ENCODE measurements around the gene DHX35.

The DHX35 gene

GRCh38 chr20:39057143-39057542, 95.0 kb downstream of the DHX35 start:
- no peaks in the 10 kb centered on the region for H4K20me1 ChIP-seq
- no peak overlapping the region for H3K4me2 ChIP-seq
- H3K36me3 ChIP-seq, result no peaks in the 10 kb centered on the region
- no peak for TF ChIP-seq Cebpa-rat (IDR thresholded peaks at IDR 0.05)
- H3K4me1 ChIP-seq, result no peaks in the 10 kb centered on the region
- no peaks in the 10 kb centered on the region for H3K9me3 ChIP-seq (replicated peaks in 1 of 11)
- no peaks in the 10 kb centered on the region for H3K27me3 ChIP-seq
- H3K9ac ChIP-seq, result no peak overlapping the region
- H3K4me3 ChIP-seq, result no peak overlapping the region
- no peak overlapping the region for H3K27ac ChIP-seq

DNA sequence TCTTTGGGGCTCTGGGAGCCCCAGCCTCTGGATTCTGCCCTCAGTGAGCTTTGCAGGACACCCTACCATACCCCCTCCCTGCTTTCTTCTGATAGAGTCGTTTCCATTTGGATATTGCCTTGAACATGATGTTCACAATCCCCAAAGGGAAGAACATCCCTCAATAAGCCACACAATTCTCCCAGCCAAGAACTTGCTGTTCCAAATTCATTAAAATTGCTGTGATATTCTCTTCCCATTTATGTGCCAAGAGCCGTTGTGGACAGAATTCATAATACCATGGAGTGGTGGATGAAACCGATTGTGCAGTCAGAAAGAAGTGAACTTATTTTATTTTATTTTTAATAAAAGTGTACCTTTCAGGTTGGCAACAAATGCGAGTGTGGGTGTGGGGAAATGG, 95.8 kb downstream of the DHX35 start:
- H3K4me3 ChIP-seq, result no peak overlapping the region
- H3K4me1 ChIP-seq, result no peaks in the 10 kb centered on the region
- H4K20me1 ChIP-seq, result no peaks in the 10 kb centered on the region
- H3K9me3 ChIP-seq (replicated peaks in 1 of 11), result no peaks in the 10 kb centered on the region
- no peak overlapping the region for H3K4me2 ChIP-seq
- no peaks in the 10 kb centered on the region for H3K27me3 ChIP-seq
- no peak overlapping the region for H3K9ac ChIP-seq
- no peaks in the 10 kb centered on the region for H3K36me3 ChIP-seq
- TF ChIP-seq Cebpa-rat (IDR thresholded peaks at IDR 0.05), result no peak
- H3K27ac ChIP-seq, result no peak overlapping the region

- Histone ChIP-seq H3K9me3 (replicated peaks in 1 of 11) (no peaks in the 10 kb centered on the region), H3K4me1 (no peaks in the 10 kb centered on the region), H3K4me3 (no peak overlapping the region), H3K27ac (no peak overlapping the region), H3K9ac (no peak overlapping the region), H3K36me3 (no peaks in the 10 kb centered on the region), H4K20me1 (no peaks in the 10 kb centered on the region), H3K27me3 (no peaks in the 10 kb centered on the region), H3K4me2 (no peak overlapping the region)
- TF ChIP-seq Cebpa-rat (IDR thresholded peaks at IDR 0.05), result no peak
Observed at GRCh38 chr20:39059036-39059435, 96.9 kb downstream of the DHX35 start.

GRCh38 chr20:39066471-39067242, 104.5 kb downstream of the DHX35 start:
- no peaks in the 10 kb centered on the region for H3K4me1 ChIP-seq
- H3K4me2 ChIP-seq, result no peak overlapping the region
- no peak overlapping the region for H3K9ac ChIP-seq
- peaks cover 0 to 14% (median 0%) of the 10 kb centered on the region in 11 experiments; a peak in 8 of 22 replicates for H3K9me3 ChIP-seq (replicated peaks in 1 of 11)
- TF ChIP-seq Cebpa-rat (IDR thresholded peaks at IDR 0.05), result no peak
- no peaks in the 10 kb centered on the region for H4K20me1 ChIP-seq
- H3K36me3 ChIP-seq, result no peaks in the 10 kb centered on the region
- no peak overlapping the region for H3K27ac ChIP-seq
- no peaks in the 10 kb centered on the region for H3K27me3 ChIP-seq
- H3K4me3 ChIP-seq, result no peak overlapping the region

GRCh38 chr20:39067526-39068216, 105.5 kb downstream of the DHX35 start:
- no peak overlapping the region for H3K27ac ChIP-seq
- TF ChIP-seq Cebpa-rat (IDR thresholded peaks at IDR 0.05), result no peak
- H3K4me1 ChIP-seq, result no peaks in the 10 kb centered on the region
- no peaks in the 10 kb centered on the region for H3K36me3 ChIP-seq
- no peak overlapping the region for H3K9ac ChIP-seq
- H3K4me2 ChIP-seq, result no peak overlapping the region
- no peak overlapping the region for H3K4me3 ChIP-seq
- H4K20me1 ChIP-seq, result no peaks in the 10 kb centered on the region
- H3K9me3 ChIP-seq (replicated peaks in 1 of 11), result peaks cover 0 to 14% (median 0%) of the 10 kb centered on the region in 11 experiments; a peak in 8 of 22 replicates
- H3K27me3 ChIP-seq, result no peaks in the 10 kb centered on the region

GRCh38 chr20:39069976-39070375, 107.8 kb downstream of the DHX35 start:
- H3K9ac ChIP-seq, result no peak overlapping the region
- no peak for TF ChIP-seq Cebpa-rat (IDR thresholded peaks at IDR 0.05)
- H3K9me3 ChIP-seq (replicated peaks in 1 of 11), result peaks cover 0 to 14% (median 0%) of the 10 kb centered on the region in 11 experiments; a peak in 8 of 22 replicates
- H3K4me2 ChIP-seq, result no peak overlapping the region
- no peaks in the 10 kb centered on the region for H3K36me3 ChIP-seq
- H3K4me1 ChIP-seq, result no peaks in the 10 kb centered on the region
- no peaks in the 10 kb centered on the region for H3K27me3 ChIP-seq
- H3K4me3 ChIP-seq, result no peak overlapping the region
- H4K20me1 ChIP-seq, result no peaks in the 10 kb centered on the region
- no peak overlapping the region for H3K27ac ChIP-seq

GRCh38 chr20:39070484-39071231, 108.5 kb downstream of the DHX35 start:
- TF ChIP-seq Cebpa-rat (IDR thresholded peaks at IDR 0.05), result no peak
- Histone ChIP-seq H3K4me1 (no peaks in the 10 kb centered on the region), H3K27me3 (no peaks in the 10 kb centered on the region), H3K9ac (no peak overlapping the region), H4K20me1 (no peaks in the 10 kb centered on the region), H3K4me2 (no peak overlapping the region), H3K4me3 (no peak overlapping the region), H3K9me3 (replicated peaks in 1 of 11) (peaks cover 0 to 14% (median 0%) of the 10 kb centered on the region in 11 experiments; a peak in 8 of 22 replicates), H3K36me3 (no peaks in the 10 kb centered on the region), H3K27ac (no peak overlapping the region)

DNA sequence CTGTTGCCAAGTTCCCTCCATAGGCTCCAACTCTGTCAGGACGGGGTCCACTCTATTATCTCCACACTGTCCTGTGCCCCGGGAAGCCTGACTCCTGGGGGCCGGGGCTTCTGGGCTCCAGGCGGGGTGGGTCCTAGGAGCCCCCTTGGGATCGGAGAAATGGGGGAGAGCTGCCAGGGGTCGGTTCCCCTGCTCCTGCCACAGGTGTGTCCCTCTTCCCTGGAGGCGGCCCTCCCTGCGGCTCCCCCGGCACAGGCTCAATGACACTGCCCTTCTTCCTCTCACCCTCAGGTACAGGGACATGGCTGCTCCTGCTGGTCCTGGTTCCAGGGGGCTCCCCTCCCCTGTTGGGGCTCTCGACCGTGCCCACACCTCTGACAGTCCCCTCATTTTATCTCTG, 110.0 kb downstream of the DHX35 start:
- H3K4me2 ChIP-seq, result no peak overlapping the region
- H3K4me1 ChIP-seq, result no peaks in the 10 kb centered on the region
- H3K4me3 ChIP-seq, result no peak overlapping the region
- no peak for TF ChIP-seq Cebpa-rat (IDR thresholded peaks at IDR 0.05)
- H3K27me3 ChIP-seq, result no peaks in the 10 kb centered on the region
- H3K27ac ChIP-seq, result no peak overlapping the region
- peaks cover 0 to 14% (median 0%) of the 10 kb centered on the region in 11 experiments; a peak in 8 of 22 replicates for H3K9me3 ChIP-seq (replicated peaks in 1 of 11)
- H3K9ac ChIP-seq, result no peak overlapping the region
- H4K20me1 ChIP-seq, result no peaks in the 10 kb centered on the region
- H3K36me3 ChIP-seq, result no peaks in the 10 kb centered on the region

GRCh38 chr20:39072653-39073052, 110.5 kb downstream of the DHX35 start:
- H3K27me3 ChIP-seq, result no peaks in the 10 kb centered on the region
- no peak overlapping the region for H3K9ac ChIP-seq
- H3K4me1 ChIP-seq, result peaks cover 0 to 2% (median 0%) of the 10 kb centered on the region in 10 experiments; a peak in 4 of 20 replicates
- no peak overlapping the region for H3K27ac ChIP-seq
- H3K4me3 ChIP-seq, result no peak overlapping the region
- H3K9me3 ChIP-seq (replicated peaks in 1 of 11), result peaks cover 0 to 12% (median 0%) of the 10 kb centered on the region in 11 experiments; a peak in 8 of 22 replicates
- no peak for TF ChIP-seq Cebpa-rat (IDR thresholded peaks at IDR 0.05)
- H3K4me2 ChIP-seq, result no peak overlapping the region
- no peaks in the 10 kb centered on the region for H3K36me3 ChIP-seq
- no peaks in the 10 kb centered on the region for H4K20me1 ChIP-seq
